Small intestine (tissue), 16 donors: ENCODE results near the gene PUS7L. TPM values are rescaled to one million over a fixed set of nuclear protein-coding genes. Genes with fewer than 3 reads are reported as not detected.

ENCODE experiments used
- DNase-seq, 2 donors: peaks; one replicate each; pipeline versions ENCODE4 v3.0.0 to v3.0.0-alpha.2; 2013
- FAIRE-seq: peaks from 2 replicates; lab custom pipeline; 2012; peaks lifted over from hg19 to GRCh38; lab: Jason Lieb, UNC
- H3K27ac ChIP-seq, 3 donors: one replicate each; pipeline ENCODE4 v1.5.1; 2013; ENCODE audit warnings: low read length in 2 of 3, mild to moderate bottlenecking in 2 of 3, control low read depth in 1 of 3, inconsistent platforms in 1 of 3, low read depth in 1 of 3, moderate library complexity in 1 of 3
- H3K27me3 ChIP-seq, 3 donors: one replicate each; pipeline ENCODE4 v1.6.1; 2013; ENCODE audit warnings: low read length in 3 of 3, inconsistent platforms in 1 of 3; ENCODE audit not compliant: control insufficient read depth in 3 of 3, insufficient read depth in 3 of 3
- H3K36me3 ChIP-seq, 3 donors: one replicate each; pipeline ENCODE4 v1.6.1; 2013; ENCODE audit warnings: low read length in 3 of 3, inconsistent platforms in 1 of 3, low read depth in 1 of 3, mild to moderate bottlenecking in 1 of 3, moderate library complexity in 1 of 3; ENCODE audit not compliant: control insufficient read depth in 3 of 3, insufficient read depth in 2 of 3
- H3K4me1 ChIP-seq, 3 donors: one replicate each; pipeline ENCODE4 v1.6.1; 2013; ENCODE audit warnings: low read length in 2 of 3, inconsistent platforms in 1 of 3, low read depth in 1 of 3, mild to moderate bottlenecking in 1 of 3, moderate library complexity in 1 of 3; ENCODE audit not compliant: control insufficient read depth in 3 of 3, insufficient read depth in 2 of 3
- H3K4me3 ChIP-seq, 3 donors: one replicate each; pipeline ENCODE4 v1.5.1; 2013; ENCODE audit warnings: low read length in 3 of 3, control low read depth in 1 of 3, inconsistent platforms in 1 of 3, low read depth in 1 of 3, mild to moderate bottlenecking in 1 of 3, moderate library complexity in 1 of 3
- H3K9me3 ChIP-seq, 2 donors: one replicate each; pipeline ENCODE4 v1.6.1; 2013; ENCODE audit warnings: low read depth in 1 of 2, low read length in 1 of 2; ENCODE audit not compliant: control insufficient read depth in 2 of 2, insufficient read depth in 1 of 2
- WGBS, 3 donors: extraction: QIAGEN DNeasy Blood & Tissue Kit; methylation state at CpG; one replicate each; pipeline ENCODE4 v1.1.7; 2013; 5-methylcytosine and 5-hydroxymethylcytosine counted together
- long read RNA-seq, 10 donors: transcript quantifications; one replicate each; lab custom pipeline, GENCODE V29; 2026
- polyA plus RNA-seq, 4 donors: library from polyadenylated mRNA; stranded (reverse) in 3 of 4; unstranded in 1 of 4; fragments of 200-250 nt in 3 of 4; fragments of 120-200 nt in 1 of 4; gene quantifications; one replicate each; pipeline versions ENCODE4 v1.2.1 to v1.2.3, GENCODE V29; 2013
- donor health status: healthy with polysubstance abuse.
- donor health status: control.
- donor health status: control.
- donor health status: Bipolar disorder and iron deficiency.
- donor health status: healthy.

PUS7L gene, protein sequence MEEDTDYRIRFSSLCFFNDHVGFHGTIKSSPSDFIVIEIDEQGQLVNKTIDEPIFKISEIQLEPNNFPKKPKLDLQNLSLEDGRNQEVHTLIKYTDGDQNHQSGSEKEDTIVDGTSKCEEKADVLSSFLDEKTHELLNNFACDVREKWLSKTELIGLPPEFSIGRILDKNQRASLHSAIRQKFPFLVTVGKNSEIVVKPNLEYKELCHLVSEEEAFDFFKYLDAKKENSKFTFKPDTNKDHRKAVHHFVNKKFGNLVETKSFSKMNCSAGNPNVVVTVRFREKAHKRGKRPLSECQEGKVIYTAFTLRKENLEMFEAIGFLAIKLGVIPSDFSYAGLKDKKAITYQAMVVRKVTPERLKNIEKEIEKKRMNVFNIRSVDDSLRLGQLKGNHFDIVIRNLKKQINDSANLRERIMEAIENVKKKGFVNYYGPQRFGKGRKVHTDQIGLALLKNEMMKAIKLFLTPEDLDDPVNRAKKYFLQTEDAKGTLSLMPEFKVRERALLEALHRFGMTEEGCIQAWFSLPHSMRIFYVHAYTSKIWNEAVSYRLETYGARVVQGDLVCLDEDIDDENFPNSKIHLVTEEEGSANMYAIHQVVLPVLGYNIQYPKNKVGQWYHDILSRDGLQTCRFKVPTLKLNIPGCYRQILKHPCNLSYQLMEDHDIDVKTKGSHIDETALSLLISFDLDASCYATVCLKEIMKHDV
- polyA plus RNA-seq, result 1 to 10 TPM; 1.6 to 8.9 (median 2.8) TPM
- long read RNA-seq, donor 1, full-length matches to known transcripts, result 4 of 4 reads
- long read RNA-seq, donor 1, partial matches to known transcripts, result 0 of 4 reads
- long read RNA-seq, donor 1, other reads (novel, unspliced or antisense), result 0 of 4 reads
- long read RNA-seq, donor 2, full-length matches to known transcripts, result 1 of 1 reads
- long read RNA-seq, donor 2, partial matches to known transcripts, result 0 of 1 reads
- long read RNA-seq, donor 2, other reads (novel, unspliced or antisense), result 0 of 1 reads
- long read RNA-seq, donor 3, result 0 reads
- long read RNA-seq, donor 4, result 0 reads
- long read RNA-seq, donor 5, result 0 reads
- long read RNA-seq, donor 6, full-length matches to known transcripts, result 1 of 1 reads
- long read RNA-seq, donor 6, partial matches to known transcripts, result 0 of 1 reads
- long read RNA-seq, donor 6, other reads (novel, unspliced or antisense), result 0 of 1 reads
- long read RNA-seq, donor 7, result 0 reads
- long read RNA-seq, donor 8, result 0 reads
- long read RNA-seq, donor 9, full-length matches to known transcripts, result 1 of 1 reads
- long read RNA-seq, donor 9, partial matches to known transcripts, result 0 of 1 reads
- long read RNA-seq, donor 9, other reads (novel, unspliced or antisense), result 0 of 1 reads
- long read RNA-seq, donor 10, partial matches to known transcripts, result 5 of 5 reads
- long read RNA-seq, donor 10, other reads (novel, unspliced or antisense), result 0 of 5 reads

DNA sequence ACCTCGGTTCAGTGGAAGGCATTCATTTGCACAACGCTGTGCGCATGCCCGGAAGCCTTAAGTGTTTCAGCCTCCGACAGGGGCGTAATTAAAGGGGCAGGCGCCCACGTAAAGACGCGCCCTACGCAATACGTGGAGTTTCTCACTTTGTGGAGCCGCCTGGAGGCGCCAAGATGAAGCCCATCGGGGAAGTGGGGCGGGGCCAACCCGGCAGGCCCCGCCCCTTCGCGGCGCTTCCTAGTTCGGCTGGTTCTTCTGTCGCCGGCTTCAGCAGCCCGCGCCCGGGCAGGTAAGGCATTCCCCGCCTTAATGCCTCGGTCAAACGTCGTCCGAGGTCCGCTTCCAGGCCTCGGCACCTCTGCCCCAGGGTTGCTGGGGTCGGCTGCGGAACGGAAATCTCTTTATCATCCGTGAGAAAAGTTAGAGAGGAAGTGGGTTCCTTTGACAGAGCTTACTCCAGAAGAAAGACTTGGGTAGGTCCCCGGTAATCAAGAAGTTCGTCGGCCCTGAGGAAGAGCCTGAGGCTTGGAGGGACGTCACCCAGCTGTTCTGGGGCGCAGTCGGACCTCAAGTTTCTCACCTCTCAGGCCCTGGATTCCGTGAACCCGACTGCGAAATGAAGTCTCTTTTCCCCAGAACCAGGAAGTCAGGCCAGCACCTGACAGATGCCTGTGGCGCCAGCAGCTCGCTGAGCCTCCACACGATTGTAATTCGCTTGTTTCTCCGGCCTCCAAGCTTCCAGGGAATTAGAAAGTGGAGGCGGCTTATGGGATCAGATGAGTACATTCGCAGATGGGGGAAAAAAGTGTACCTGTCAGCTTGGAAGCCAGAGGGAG is at the start of gene PUS7L, which contains the start of gene IRAK4:
Gene PUS7L (minus strand): TSS at position 63 of the 836 bp plus-strand sequence. CDS start 3,545 bp downstream, outside the sequence.
Gene IRAK4 (plus strand): TSS at position 224 of the 836 bp plus-strand sequence. CDS start 9,161 bp downstream, outside the sequence.
- no peaks in the 10 kb centered on the region for H3K9me3 ChIP-seq
- no peaks in the 10 kb centered on the region for H3K36me3 ChIP-seq
- H3K4me3 ChIP-seq, result peak within 1 kb of the TSS; percentile 39 to 54 (median 46)
- H3K4me1 ChIP-seq, result peaks cover 6 to 17% (median 16%) of the 10 kb centered on the region in 3 donors
- H3K27ac ChIP-seq, result peak within 1 kb of the TSS; percentile 81 to 99 (median 86)
- FAIRE-seq (no peak), DNase-seq (peak; percentile 98 to 99)
- H3K27me3 ChIP-seq, result no peaks in the 10 kb centered on the region
- WGBS, 3 donors, result 0 to 1% (median 0%) methylated on average over 54 of the region's 54 CpGs

- Histone ChIP-seq H3K4me1 (peaks cover 0 to 6% (median 0%) of the 10 kb centered on the region in 3 donors), H3K27me3 (no peaks in the 10 kb centered on the region), H3K36me3 (no peaks in the 10 kb centered on the region), H3K4me3 (no peak overlapping the region), H3K27ac (no peak overlapping the region), H3K9me3 (no peaks in the 10 kb centered on the region)
- FAIRE-seq (no peak), DNase-seq (no peak)
- 83 to 94% (median 85%) methylated on average over 3 of the region's 3 CpGs for WGBS, 3 donors
These were observed 48.8 kb upstream of the PUS7L start for GRCh38 chr12:43807386-43807785.

GRCh38 chr12:43806737-43807072 is 48.1 kb upstream of the PUS7L start:
- no peak for FAIRE-seq

DNA sequence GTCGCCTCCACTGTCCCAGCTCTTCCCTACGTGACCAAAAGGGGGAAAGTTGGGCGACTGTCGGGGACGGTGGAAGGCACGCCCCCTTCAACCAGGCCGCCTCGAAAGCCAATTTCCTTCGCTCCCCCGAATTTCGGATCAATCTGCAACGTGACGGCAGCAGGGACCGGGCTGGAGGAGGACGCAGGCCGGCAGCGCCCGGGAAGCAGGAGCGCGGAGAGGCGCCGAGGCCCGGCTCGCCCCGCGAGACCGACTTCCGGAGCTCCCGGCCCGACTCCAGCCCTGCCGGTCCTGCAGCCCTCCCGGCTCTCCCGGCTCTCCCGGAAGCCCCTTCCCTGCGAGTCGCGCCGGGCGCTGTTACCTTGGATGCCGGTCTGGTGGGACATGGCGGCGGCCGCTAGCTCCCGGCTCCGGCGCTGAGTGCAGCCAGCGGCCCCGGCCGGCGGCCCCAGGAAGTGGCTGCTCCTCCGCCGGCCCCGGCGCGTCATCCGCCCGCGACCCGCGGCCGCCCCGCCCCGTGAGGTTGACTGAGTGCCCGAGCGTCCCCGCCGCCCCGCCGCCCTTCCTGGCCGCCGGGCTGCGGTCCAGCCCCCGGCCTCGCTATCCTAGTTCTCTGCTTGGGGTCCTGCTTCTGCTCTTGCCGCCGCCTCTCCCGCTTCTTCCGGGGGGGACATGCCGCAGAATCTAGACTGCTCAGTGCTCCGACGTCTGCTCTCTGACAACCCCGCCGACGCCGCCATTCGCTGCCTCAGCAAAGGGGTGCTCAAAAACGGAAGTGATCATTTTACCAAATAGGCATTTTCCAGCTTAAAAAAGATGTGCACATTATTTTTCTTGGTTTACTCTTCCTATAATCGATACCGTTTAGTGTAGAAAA is 47.5 kb upstream of the PUS7L start, which contains the start of gene TWF1:
Gene TWF1 (minus strand): TSS at position 458 of the 877 bp plus-strand sequence. CDS start 72 bp downstream, at position 386.
- WGBS, 3 donors, result 0% methylated on average over 67 to 89 of the region's 89 CpGs
- FAIRE-seq (no peak), DNase-seq (peak; percentile 83 to 95)
- Histone ChIP-seq H3K4me1 (peaks cover 0 to 6% (median 0%) of the 10 kb centered on the region in 3 donors), H3K36me3 (peaks cover 0 to 4% (median 0%) of the 10 kb centered on the region in 3 donors), H3K4me3 (peak within 1 kb of the TSS; percentile 81 to 94 (median 94)), H3K27ac (peak within 1 kb of the TSS; percentile 92 to 97 (median 93)), H3K27me3 (no peaks in the 10 kb centered on the region), H3K9me3 (no peaks in the 10 kb centered on the region)

More at GRCh38 chr12:43806737-43807072, 48.1 kb upstream of the PUS7L start:
- DNase-seq, result no peak
- Histone ChIP-seq H3K4me1 (peaks cover 0 to 6% (median 0%) of the 10 kb centered on the region in 3 donors), H3K36me3 (peaks cover 0 to 2% (median 0%) of the 10 kb centered on the region in 3 donors), H3K4me3 (peak overlapping the region in 2 of 3 donors; percentile 75 to 94), H3K27ac (peak overlapping the region; percentile 63 to 92 (median 64)), H3K27me3 (no peaks in the 10 kb centered on the region), H3K9me3 (no peaks in the 10 kb centered on the region)
- 0 to 4% (median 2%) methylated on average over 3 of the region's 3 CpGs for WGBS, 3 donors

- Histone ChIP-seq H3K9me3 (no peaks in the 10 kb centered on the region), H3K4me1 (peaks cover 0 to 6% (median 0%) of the 10 kb centered on the region in 3 donors), H3K4me3 (peak overlapping the region; percentile 81 to 94 (median 94)), H3K27ac (peak overlapping the region; percentile 92 to 97 (median 93)), H3K27me3 (no peaks in the 10 kb centered on the region), H3K36me3 (peaks cover 0 to 9% (median 3%) of the 10 kb centered on the region in 3 donors)
- 2 to 7% (median 5%) methylated on average over 20 of the region's 20 CpGs for WGBS, 3 donors
- DNase-seq (peak in 1 of 2 donors; percentile 42), FAIRE-seq (no peak)
These were observed 46.7 kb upstream of the PUS7L start for GRCh38 chr12:43805149-43805859.

DNA sequence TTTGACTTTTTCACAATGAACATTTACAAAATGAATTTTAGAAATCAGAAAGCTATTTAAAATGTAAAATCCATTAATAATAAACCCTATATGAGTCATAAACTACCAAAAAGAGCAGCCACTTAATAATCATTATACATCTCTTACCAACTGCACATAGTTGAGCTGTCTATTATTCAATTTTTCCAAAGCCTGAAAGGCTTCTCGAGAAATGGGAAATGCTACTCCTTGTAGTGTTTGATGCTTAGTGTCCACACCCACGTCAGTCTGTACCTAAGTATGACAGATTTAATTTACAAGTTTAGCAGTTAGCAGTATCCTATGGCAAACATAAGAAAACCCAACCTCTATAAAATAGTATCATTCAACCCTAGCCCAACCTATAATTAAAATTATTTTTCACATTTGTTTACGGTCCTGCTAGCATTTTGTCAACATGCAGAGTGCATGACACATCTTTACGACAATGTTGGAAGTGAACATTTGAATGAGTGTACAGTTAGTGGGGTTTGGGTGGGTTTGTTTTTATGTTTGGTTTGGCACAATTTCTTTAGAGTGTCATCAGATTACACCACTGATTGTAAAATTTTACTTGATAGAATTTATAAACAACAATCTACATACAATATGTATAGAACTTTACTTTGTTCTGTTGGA is 39.1 kb upstream of the PUS7L start:
- no peak overlapping the region for H3K27ac ChIP-seq
- DNase-seq (no peak), FAIRE-seq (no peak)
- no peaks in the 10 kb centered on the region for H3K27me3 ChIP-seq
- WGBS, 3 donors, result 82 to 87% (median 87%) methylated on average over 4 of the region's 4 CpGs
- no peaks in the 10 kb centered on the region for H3K9me3 ChIP-seq
- H3K36me3 ChIP-seq, result peaks cover 9 to 14% (median 10%) of the 10 kb centered on the region in 3 donors
- no peaks in the 10 kb centered on the region for H3K4me1 ChIP-seq
- H3K4me3 ChIP-seq, result no peak overlapping the region
